H1 (cell line): ENCODE results near the gene DIAPH2. TPM values are rescaled to one million over a fixed set of nuclear protein-coding genes. Genes with fewer than 3 reads are reported as not detected.

Experiments
- CTCF ChIA-PET: fragments of 300-600 bp; sonication (Branson Sonifier 250); formaldehyde crosslinking; loops from one replicate; lab custom pipeline; 2021; ENCODE audit not compliant: partially characterized antibody; lab: Charles Lee
- POLR2A ChIA-PET: fragments of 300-600 bp; sonication (Branson Sonifier 250); formaldehyde crosslinking; loops from one replicate; lab custom pipeline; 2021; ENCODE audit warnings: inconsistent platforms; ENCODE audit not compliant: partially characterized antibody; lab: Charles Lee
- DNase-seq, 2 experiments: peaks; one replicate each; pipeline versions ENCODE4 v3.0.0 to v3.0.0-alpha.2; 2010 to 2022; ENCODE audit warnings: low spot score in 2 of 2, low read depth in 1 of 2, mixed read lengths in 1 of 2
- FAIRE-seq: peaks from 2 replicates; lab custom pipeline; 2011; peaks lifted over from hg19 to GRCh38; lab: Jason Lieb, UNC
- H2AFZ ChIP-seq: 2 replicates; pipeline ENCODE4 v1.8.1; 2012; ENCODE audit warnings: low read length, inconsistent platforms
- H2AK5ac ChIP-seq: 2 replicates; pipeline ENCODE4 v1.6.1; 2013; ENCODE audit warnings: low read depth, low read length
- H2BK120ac ChIP-seq: replicated peaks from 2 replicates; pipeline ENCODE3; 2013; ENCODE audit warnings: low read depth, low read length, inconsistent platforms
- H2BK12ac ChIP-seq: 2 replicates; pipeline ENCODE4 v1.6.1; 2013; ENCODE audit warnings: low read depth, low read length
- H2BK15ac ChIP-seq: 2 replicates; pipeline ENCODE4 v1.6.1; 2013; ENCODE audit warnings: low read length
- H2BK20ac ChIP-seq: 2 replicates; pipeline ENCODE4 v1.6.1; 2013; ENCODE audit warnings: low read length
- H2BK5ac ChIP-seq: 2 replicates; pipeline ENCODE4 v1.6.1; 2013; ENCODE audit warnings: low read depth, low read length
- H3K14ac ChIP-seq: 2 replicates; pipeline ENCODE4 v1.6.1; 2013; ENCODE audit warnings: inconsistent platforms; ENCODE audit not compliant: insufficient read length
- H3K18ac ChIP-seq: 2 replicates; pipeline ENCODE4 v1.6.1; 2013; ENCODE audit warnings: low read length; ENCODE audit errors: extremely low read depth
- H3K23ac ChIP-seq: 2 replicates; pipeline ENCODE4 v1.6.1; 2013; ENCODE audit warnings: inconsistent platforms; ENCODE audit not compliant: insufficient read length
- H3K23me2 ChIP-seq: 2 replicates; pipeline ENCODE4 v1.6.1; 2013; ENCODE audit warnings: low read depth, low read length
- H3K27ac ChIP-seq: 2 replicates; pipeline ENCODE4 v1.6.1; 2011; ENCODE audit warnings: low read depth, low read length, inconsistent platforms
- H3K27me3 ChIP-seq, 4 experiments: replicated peaks in 1 of 4; 1 replicate in 1 of 4; 2 replicates in 3 of 4; pipeline versions ENCODE4 v1.6.1 to v1.8.1; 2011 to 2013; ENCODE audit warnings: low read length in 3 of 4, mild to moderate bottlenecking in 3 of 4, inconsistent platforms in 2 of 4, mixed read lengths in 2 of 4, moderate library complexity in 1 of 4; ENCODE audit not compliant: control insufficient read depth in 3 of 4, insufficient read depth in 3 of 4; ENCODE audit errors: extremely low read depth in 1 of 4
- H3K36me3 ChIP-seq, 4 experiments: 2 replicates each; pipeline versions ENCODE4 v1.6.1 to v1.8.1; 2011 to 2013; ENCODE audit warnings: mild to moderate bottlenecking in 4 of 4, low read length in 3 of 4, moderate library complexity in 2 of 4, control low read depth in 1 of 4, inconsistent platforms in 1 of 4; ENCODE audit not compliant: insufficient read depth in 4 of 4, control insufficient read depth in 2 of 4
- H3K4ac ChIP-seq: replicated peaks from 2 replicates; pipeline ENCODE3; 2013; ENCODE audit warnings: low read length, low read depth, mixed read lengths, inconsistent platforms; ENCODE audit not compliant: insufficient read length
- H3K4me1 ChIP-seq, 4 experiments: replicated peaks in 1 of 4; 1 replicate in 1 of 4; 2 replicates in 3 of 4; pipeline versions ENCODE4 v1.6.1 to v1.8.1; 2011 to 2013; ENCODE audit warnings: low read length in 3 of 4, inconsistent platforms in 2 of 4, mixed read lengths in 1 of 4; ENCODE audit not compliant: insufficient read depth in 4 of 4, control insufficient read depth in 3 of 4
- H3K4me2 ChIP-seq, 2 experiments: 2 replicates each; pipeline versions ENCODE4 v1.6.1 to v1.8.1; 2011 to 2013; ENCODE audit warnings: low read depth in 2 of 2, low read length in 2 of 2, control low read depth in 1 of 2, inconsistent platforms in 1 of 2, mild to moderate bottlenecking in 1 of 2; ENCODE audit not compliant: insufficient read depth in 1 of 2
- H3K4me3 ChIP-seq, 4 experiments: fragments of 200-600, 300-600 bp in 1 of 4; sonication (generic), shearing (Covaris generic), sonication (Bioruptor Twin) in 1 of 4; 2 replicates each; pipeline versions ENCODE4 v1.5.1 to v1.8.1; 2011 to 2016; ENCODE audit warnings: low read length in 4 of 4, low read depth in 3 of 4, control low read depth in 2 of 4, inconsistent platforms in 2 of 4, mild to moderate bottlenecking in 2 of 4, mixed read lengths in 1 of 4, moderate library complexity in 1 of 4; ENCODE audit not compliant: insufficient read depth in 2 of 4; ENCODE audit errors: extremely low read depth in 1 of 4
- H3K56ac ChIP-seq: replicated peaks from 2 replicates; pipeline ENCODE3; 2013; ENCODE audit warnings: low read depth, mild to moderate bottlenecking, mixed read lengths, low read length, inconsistent platforms; ENCODE audit not compliant: insufficient read length
- H3K79me1 ChIP-seq: 2 replicates; pipeline ENCODE4 v1.6.1; 2013; ENCODE audit warnings: low read depth, low read length, control low read depth
- H3K79me2 ChIP-seq, 2 experiments: 2 replicates each; pipeline versions ENCODE4 v1.6.1 to v1.8.1; 2012 to 2013; ENCODE audit warnings: low read length in 2 of 2, mild to moderate bottlenecking in 2 of 2, inconsistent platforms in 1 of 2; ENCODE audit not compliant: insufficient read depth in 2 of 2, control insufficient read depth in 1 of 2
- H3K9ac ChIP-seq, 4 experiments: replicated peaks in 1 of 4; 1 replicate in 1 of 4; 2 replicates in 3 of 4; pipeline versions ENCODE4 v1.6.1 to v1.8.1; 2011 to 2013; ENCODE audit warnings: low read depth in 3 of 4, low read length in 3 of 4, control low read depth in 2 of 4, mild to moderate bottlenecking in 2 of 4, moderate library complexity in 2 of 4, inconsistent platforms in 1 of 4; ENCODE audit errors: extremely low read depth in 1 of 4
- H3K9me3 ChIP-seq, 2 experiments: 2 replicates each; pipeline versions ENCODE4 v1.6.1 to v1.8.1; 2012 to 2013; ENCODE audit warnings: mild to moderate bottlenecking in 2 of 2, moderate library complexity in 2 of 2, control low read depth in 1 of 2, inconsistent platforms in 1 of 2, low read depth in 1 of 2, low read length in 1 of 2, mixed read lengths in 1 of 2; ENCODE audit not compliant: insufficient read depth in 2 of 2
- H4K20me1 ChIP-seq, 2 experiments: replicated peaks in 1 of 2; 2 replicates each; pipeline versions ENCODE3 to v1.8.1; 2011 to 2013; ENCODE audit warnings: inconsistent platforms in 2 of 2, low read length in 2 of 2, mild to moderate bottlenecking in 1 of 2; ENCODE audit not compliant: insufficient read depth in 2 of 2, control insufficient read depth in 1 of 2
- H4K5ac ChIP-seq: 2 replicates; pipeline ENCODE4 v1.6.1; 2013; ENCODE audit warnings: low read length, low read depth, mixed read lengths, inconsistent platforms; ENCODE audit not compliant: insufficient read length
- H4K8ac ChIP-seq: 2 replicates; pipeline ENCODE4 v1.8.0; 2013; ENCODE audit warnings: mild to moderate bottlenecking, moderate library complexity, low read length, inconsistent platforms; ENCODE audit not compliant: insufficient read depth; ENCODE audit errors: extremely low read depth
- H4K91ac ChIP-seq: replicated peaks from 2 replicates; pipeline ENCODE3; 2013; ENCODE audit warnings: low read length, mixed read lengths, inconsistent platforms; ENCODE audit not compliant: insufficient read length
- EGR1 ChIP-seq: IDR thresholded peaks from 2 replicates; pipeline ENCODE4 v1.6.1; 2011; ENCODE audit warnings: low read depth, low read length, borderline replicate concordance
- JUN ChIP-seq: IDR thresholded peaks from 2 replicates; pipeline ENCODE4 v1.6.1; 2011; ENCODE audit warnings: low read depth, mild to moderate bottlenecking, improper control_type of control experiment, low read length
- NANOG ChIP-seq: IDR thresholded peaks from 2 replicates; pipeline ENCODE4 v1.6.1; 2011; ENCODE audit warnings: low read length, low read depth, mild to moderate bottlenecking, inconsistent platforms; ENCODE audit not compliant: insufficient read depth, poor library complexity, severe bottlenecking
- POLR2A ChIP-seq, 2 experiments: IDR thresholded peaks; 1 replicate in 1 of 2; 2 replicates in 1 of 2; pipeline ENCODE4 v1.6.1; 2011; ENCODE audit warnings: low read depth in 2 of 2, low read length in 2 of 2, mild to moderate bottlenecking in 2 of 2; ENCODE audit errors: control extremely low read depth in 1 of 2
- RFX5 ChIP-seq: IDR thresholded peaks from 2 replicates; pipeline ENCODE4 v1.6.1; 2011; ENCODE audit warnings: low read depth, low read length, improper control_type of control experiment, borderline replicate concordance
- SP2 ChIP-seq: IDR thresholded peaks from 2 replicates; pipeline ENCODE4 v1.6.1; 2012; ENCODE audit warnings: mild to moderate bottlenecking, low read length, inconsistent platforms
- SP4 ChIP-seq: IDR thresholded peaks from 2 replicates; pipeline ENCODE4 v1.6.1; 2012; ENCODE audit warnings: low read length, inconsistent platforms
- TBP ChIP-seq: IDR thresholded peaks from 2 replicates; pipeline ENCODE4 v1.6.1; 2011; ENCODE audit warnings: low read depth, low read length, improper control_type of control experiment
- WGBS, 2 experiments: shearing (Covaris generic) in 1 of 2; methylation state at CpG; one replicate each; pipeline versions ENCODE4 v1.1.6 to v1.1.7; 2013 to 2015; ENCODE audit warnings: low lambda C conversion rate in 2 of 2, mixed read lengths in 2 of 2, inconsistent platforms in 1 of 2, low coverage in 1 of 2, missing lambda C conversion rate in 1 of 2; ENCODE audit not compliant: insufficient replicate concordance in 2 of 2, insufficient coverage in 1 of 2, insufficient read length in 1 of 2; ENCODE audit errors: extremely low coverage in 1 of 2, missing lambda C conversion rate in 1 of 2; 5-methylcytosine and 5-hydroxymethylcytosine counted together
- polyA plus RNA-seq, 7 experiments: library from polyadenylated mRNA; depleted of rRNA in 3 of 7; stranded (reverse) in 5 of 7; unstranded in 2 of 7; fragments of >200 nt in 5 of 7; fragments of 200-250 nt in 2 of 7; gene quantifications; 1 replicate in 5 of 7; 2 replicates in 1 of 7; 4 replicates in 1 of 7; pipeline versions ENCODE4 v1.2.1 to v1.2.3, GENCODE V29; 2011 to 2013; ENCODE audit warnings: missing spikeins in 2 of 7, mixed read lengths in 2 of 7
- total RNA-seq: library from RNA; stranded (reverse); fragmentation: NEBNext Ultra II Directional; extraction: Animal tissue kit (Norgen Biotek cat#: 25700); gene quantifications from 2 replicates; pipeline ENCODE4 v1.2.1, GENCODE V29; 2021

DIAPH2 gene
- total and polyA plus RNA-seq, 2 of the 8 experiments (the other 6 are each of a cell fraction or from before 2014, with no cell fraction given): 4.4 to 24.3 TPM

DNA sequence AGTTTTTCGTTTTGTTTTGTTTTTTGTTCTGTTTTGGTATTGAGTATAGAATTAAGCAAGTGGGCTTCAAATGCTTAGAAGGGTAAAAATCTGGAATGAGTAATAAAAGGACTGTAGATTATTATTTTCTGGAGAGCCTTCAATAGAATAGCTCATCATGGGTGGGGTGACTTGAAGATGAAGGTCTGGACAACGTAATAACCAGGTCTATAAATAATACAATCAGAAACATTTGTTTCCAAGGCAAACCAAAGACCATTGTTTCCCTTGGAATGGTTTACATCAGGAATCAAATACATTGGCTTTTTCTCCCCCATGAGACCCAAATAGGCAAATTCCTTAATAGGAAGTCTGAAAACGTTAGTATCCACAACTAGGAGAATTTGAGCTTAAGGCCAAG is 920.6 kb downstream of the DIAPH2 start:
- H3K23ac ChIP-seq: no peak overlapping the region
- no peaks in the 10 kb centered on the region for H3K79me2 ChIP-seq
- FAIRE-seq: no peak
- no peaks in the 10 kb centered on the region for H3K4me1 ChIP-seq
- H3K4me3 ChIP-seq: no peak overlapping the region
- no peak overlapping the region for H4K8ac ChIP-seq
- H3K18ac ChIP-seq: no peak overlapping the region
- no peaks in the 10 kb centered on the region for H3K23me2 ChIP-seq
- 94% methylated on average over 3 of the region's 3 CpGs; no CpG with 5 or more reads in 1 of the 2 experiments for WGBS, 2 experiments
- H3K14ac ChIP-seq: no peak overlapping the region
- H2AFZ ChIP-seq: no peak overlapping the region
- H4K5ac ChIP-seq: no peak overlapping the region
- H2AK5ac ChIP-seq: no peak overlapping the region
- H2BK12ac ChIP-seq: no peak overlapping the region
- no peaks in the 10 kb centered on the region for H3K79me1 ChIP-seq
- ChIA-PET POLR2A (interaction anchor here (1.8 kb wide), 1 partner anchor 7 kb away, joined by 3 read pairs; no protein-coding TSS in a partner anchor), CTCF (no interaction called here)
- H4K20me1 ChIP-seq: no peaks in the 10 kb centered on the region
- no peak overlapping the region for H2BK5ac ChIP-seq
- no peak overlapping the region for H3K4ac ChIP-seq
- H4K91ac ChIP-seq: no peak overlapping the region
- DNase-seq: no peak
- H3K27me3 ChIP-seq: no peaks in the 10 kb centered on the region
- no peak overlapping the region for H2BK15ac ChIP-seq
- no peaks in the 10 kb centered on the region for H3K9me3 ChIP-seq
- no peak overlapping the region for H2BK120ac ChIP-seq
- no peak overlapping the region for H2BK20ac ChIP-seq
- no peak overlapping the region for H3K4me2 ChIP-seq
- H3K56ac ChIP-seq: no peak overlapping the region
- no peak overlapping the region for H3K27ac ChIP-seq
- H3K9ac ChIP-seq: no peak overlapping the region
- H3K36me3 ChIP-seq: no peaks in the 10 kb centered on the region
- TF ChIP-seq EGR1: no peak
- TF ChIP-seq TBP: no peak
- no peak for TF ChIP-seq JUN
- TF ChIP-seq POLR2A (IDR thresholded peaks at IDR 0.05; ENCODE audit: control extremely low read depth in 1 of 2, low read depth in 2 of 2, low read length in 2 of 2): no peak
- TF ChIP-seq RFX5: no peak
- no peak for TF ChIP-seq SP2
- no peak for TF ChIP-seq SP4
- TF ChIP-seq NANOG: no peak
